ENCODE measurements around the gene ACCS. TPM values are rescaled to one million over a fixed set of nuclear protein-coding genes. Genes with fewer than 3 reads are reported as not detected.

ACCS gene
- total and polyA plus RNA-seq, 2 donors (not counting 3 experiments of a cell fraction or from before 2014, with no cell fraction given) = 8.6 to 22.7 TPM

DNA sequence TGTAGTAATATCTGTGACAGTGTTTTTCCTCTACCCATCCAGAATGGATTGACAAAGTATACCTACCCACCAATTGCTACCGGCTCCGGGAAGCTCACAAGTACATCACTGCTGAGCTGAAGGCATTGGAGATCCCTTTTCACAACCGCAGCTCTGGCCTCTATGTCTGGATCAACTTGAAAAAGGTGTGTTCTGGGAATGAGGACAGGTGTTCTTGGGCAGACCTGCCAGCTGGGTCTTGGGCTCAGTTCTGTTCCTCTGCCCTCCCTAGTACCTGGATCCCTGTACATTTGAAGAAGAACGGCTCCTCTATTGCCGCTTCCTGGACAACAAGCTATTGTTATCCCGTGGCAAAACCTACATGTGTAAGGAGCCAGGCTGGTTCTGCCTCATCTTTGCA is 7.8 kb upstream of the ACCS start:
- dilution Hi-C loops (cut with MboI; ENCODE audit: extremely low pct_ligation_motif_present, low sequenced_read_pairs) (no loop called here), intact Hi-C loops (cut with micrococcal nuclease) (no loop called here)
- no peaks in the 10 kb centered on the region for H3K4me1 ChIP-seq (ENCODE audit: control insufficient read depth, extremely low read depth, insufficient read depth, low read length)
- DNase-seq (ENCODE audit: low read depth, low spot score) (no peak), FAIRE-seq (no peak)
- no peak overlapping the region for H3K27ac ChIP-seq (ENCODE audit: insufficient read depth, low read depth, low read length)
- no TSS peak for BruUV-seq (replicated peaks)
- H3K9me1 ChIP-seq (replicated peaks; ENCODE audit: control insufficient read depth, extremely low read depth, insufficient read depth, low read length) = no peaks in the 10 kb centered on the region
- CTCF ChIA-PET = interaction anchor here (0.8 to 2.2 kb wide), 5 partner anchors 8 to 169 kb away, joined by 3 to 11 read pairs (median 6); partner anchors contain the start of gene ACCS
- H3K9ac ChIP-seq (replicated peaks; ENCODE audit: extremely low read depth, insufficient read depth, low read length) = no peak overlapping the region
- peaks cover 8 to 9% of the 10 kb centered on the region in 2 experiments for H3K27me3 ChIP-seq (ENCODE audit: control insufficient read depth in 2 of 2, insufficient read depth in 2 of 2, low read length in 2 of 2)
- H4K20me1 ChIP-seq (replicated peaks; ENCODE audit: control insufficient read depth, extremely low read depth, insufficient read depth, low read length) = no peaks in the 10 kb centered on the region
- no peaks in the 10 kb centered on the region for H3K9me3 ChIP-seq (replicated peaks; ENCODE audit: control insufficient read depth, insufficient read depth, low read length)
- H3K4me2 ChIP-seq (ENCODE audit: insufficient read depth, low read length) = no peak overlapping the region
- H2AFZ ChIP-seq (ENCODE audit: low read depth, low read length) = no peak overlapping the region
- H3K79me2 ChIP-seq (ENCODE audit: control insufficient read depth, insufficient read depth, low read length) = no peaks in the 10 kb centered on the region
- POLR2A ChIA-PET = no interaction called here
- H3K4me3 ChIP-seq (replicated peaks in 1 of 3; ENCODE audit: insufficient read depth in 1 of 3, low read depth in 1 of 3, low read length in 3 of 3) = no peak overlapping the region
- TF ChIP-seq JUN (IDR thresholded peaks at IDR 0.05; ENCODE audit: borderline replicate concordance, insufficient read depth, insufficient read length, low read depth) (no peak), EZH2 (IDR thresholded peaks at IDR 0.05; ENCODE audit: borderline replicate concordance, low read depth, low read length, severe bottlenecking) (no peak), POLR2A (IDR thresholded peaks at IDR 0.05; ENCODE audit: low read depth, low read length) (no peak), CTCF (IDR thresholded peaks at IDR 0.05; ENCODE audit: extremely low read depth in 1 of 2, insufficient read depth in 1 of 2, low read depth in 1 of 2, low read length in 2 of 2) (no peak), POLR2AphosphoS5 (IDR thresholded peaks at IDR 0.05; ENCODE audit: insufficient read depth, low read depth, low read length) (no peak), MYC (IDR thresholded peaks at IDR 0.05; ENCODE audit: low read depth, low read length) (no peak), MAX (IDR thresholded peaks at IDR 0.05; ENCODE audit: insufficient read depth, insufficient read length) (no peak), GATA2 (IDR thresholded peaks at IDR 0.05; ENCODE audit: insufficient read depth, insufficient read length, low read depth, low read length) (no peak), FOS (IDR thresholded peaks at IDR 0.05; ENCODE audit: borderline replicate concordance, insufficient read depth, low read length) (no peak)
- H3K36me3 ChIP-seq (ENCODE audit: control insufficient read depth in 2 of 2, extremely low read depth in 1 of 2, insufficient read depth in 2 of 2, low read length in 2 of 2) = no peaks in the 10 kb centered on the region
